ENCODE measurements around the gene CCDC187. TPM values are rescaled to one million over a fixed set of nuclear protein-coding genes. Genes with fewer than 3 reads are reported as not detected.
A peak's percentile ranks its signal among the peaks of the same experiment; 100 is the strongest.

Gene CCDC187
- total RNA-seq, 2 experiments from 2014 or later, result not detected

DNA sequence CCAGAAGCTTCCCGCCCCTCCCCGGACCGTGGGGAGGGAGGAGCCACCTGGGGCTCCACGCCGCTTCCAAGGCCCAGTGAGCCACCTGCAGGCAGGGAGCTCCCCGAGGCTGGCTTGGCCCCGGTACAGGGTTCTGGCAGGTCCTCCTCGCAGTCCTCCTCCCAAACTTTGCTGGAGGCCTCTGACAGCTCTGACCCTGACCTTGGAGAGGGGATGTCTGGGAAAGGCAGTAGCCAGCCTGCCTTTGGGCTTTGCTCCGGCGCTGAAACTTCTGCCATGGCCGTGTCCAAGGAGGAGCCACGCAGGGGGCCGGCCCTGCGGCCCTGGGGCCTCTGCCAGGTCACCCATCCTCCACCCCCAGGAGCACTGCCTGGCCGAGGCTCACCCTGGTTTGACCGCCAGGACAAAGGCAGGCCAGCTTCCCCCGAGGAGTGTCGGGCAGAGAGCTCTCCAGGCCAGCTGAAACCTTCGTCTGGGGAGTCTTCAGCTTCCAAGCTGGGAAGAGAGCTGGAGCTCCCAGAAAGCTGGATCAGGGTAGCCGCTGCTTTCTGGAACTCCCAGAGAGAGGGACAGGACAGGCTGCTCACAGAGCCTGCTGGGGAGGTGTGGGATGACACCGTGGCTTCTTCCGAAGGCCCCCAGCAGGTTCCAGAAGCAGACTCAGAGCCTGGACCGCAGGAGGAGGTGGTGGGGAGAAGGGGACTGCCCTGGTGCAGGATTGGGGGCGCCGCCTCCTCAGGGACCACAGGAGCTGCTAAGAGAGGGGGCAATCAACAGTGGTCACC lies 49.3 kb downstream of the CCDC187 start:
- no peaks in the 10 kb centered on the region for H3K27me3 Mint-ChIP-seq
- no peaks in the 10 kb centered on the region for H3K36me3 Mint-ChIP-seq (ENCODE audit: low read depth)
- H3K4me3 Mint-ChIP-seq, result no peak overlapping the region
- H3K4me1 Mint-ChIP-seq, result no peaks in the 10 kb centered on the region
- no peak overlapping the region for H3K27ac Mint-ChIP-seq
- no peaks in the 10 kb centered on the region for H3K9me3 Mint-ChIP-seq
- CTCF ChIA-PET, result interaction anchor here (0.5 to 1.1 kb wide), 3 partner anchors 12 to 1745 kb away, joined by 3 to 4 read pairs (median 4); no protein-coding TSS in a partner anchor
- POLR2A ChIA-PET, result no interaction called here
- DNase-seq, result no peak

DNA sequence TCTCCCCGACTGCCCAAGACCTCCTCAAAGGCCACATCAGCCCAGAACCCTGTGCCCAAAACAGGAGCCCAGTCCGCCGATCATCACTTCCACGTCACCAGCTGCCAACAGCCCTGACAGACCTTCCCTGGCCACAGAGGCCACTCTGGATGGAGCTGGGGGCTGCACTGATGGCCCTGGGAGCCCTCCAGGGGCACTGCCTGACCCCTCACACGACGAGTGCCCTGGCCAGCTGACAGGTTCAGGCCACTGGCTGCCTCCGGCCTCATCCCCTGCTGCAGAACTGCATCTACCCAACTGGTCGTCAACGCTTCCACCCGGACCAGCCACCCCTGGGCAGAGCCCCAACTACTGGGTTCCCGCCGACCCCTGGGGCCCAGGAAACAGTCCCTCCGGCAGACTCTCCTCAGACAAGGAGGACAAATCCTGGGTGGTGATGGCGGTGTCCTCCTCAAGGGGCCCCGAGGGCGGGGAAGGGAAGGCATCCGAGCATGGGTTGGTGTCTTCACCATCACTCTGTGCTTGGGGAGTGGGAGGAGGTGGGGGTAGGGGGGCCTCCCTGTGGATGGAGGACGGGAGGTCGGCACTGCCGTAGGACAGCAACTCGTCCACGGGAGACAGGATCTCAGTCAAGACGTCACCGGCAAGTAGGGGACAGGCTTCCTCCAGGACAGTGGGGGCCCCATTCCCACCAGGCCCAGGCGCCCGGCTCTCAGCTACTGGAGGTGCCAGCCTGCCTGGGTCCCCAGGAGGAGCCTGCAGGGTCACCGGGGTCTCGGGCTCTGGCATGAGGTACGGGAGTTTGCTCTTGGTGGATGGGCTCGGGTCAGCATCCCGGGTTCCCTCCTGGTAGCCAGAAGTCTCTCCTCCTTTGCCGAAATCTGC lies 50.4 kb downstream of the CCDC187 start:
- ChIA-PET CTCF (interaction anchor here (0.7 kb wide), 1 partner anchor 13 kb away, joined by 3 read pairs; no protein-coding TSS in a partner anchor), POLR2A (no interaction called here)
- Mint-ChIP-seq H3K9me3 (no peaks in the 10 kb centered on the region), H3K27me3 (no peaks in the 10 kb centered on the region), H3K36me3 (ENCODE audit: low read depth) (no peaks in the 10 kb centered on the region), H3K27ac (no peak overlapping the region), H3K4me3 (no peak overlapping the region), H3K4me1 (no peaks in the 10 kb centered on the region)
- no peak for DNase-seq

DNA sequence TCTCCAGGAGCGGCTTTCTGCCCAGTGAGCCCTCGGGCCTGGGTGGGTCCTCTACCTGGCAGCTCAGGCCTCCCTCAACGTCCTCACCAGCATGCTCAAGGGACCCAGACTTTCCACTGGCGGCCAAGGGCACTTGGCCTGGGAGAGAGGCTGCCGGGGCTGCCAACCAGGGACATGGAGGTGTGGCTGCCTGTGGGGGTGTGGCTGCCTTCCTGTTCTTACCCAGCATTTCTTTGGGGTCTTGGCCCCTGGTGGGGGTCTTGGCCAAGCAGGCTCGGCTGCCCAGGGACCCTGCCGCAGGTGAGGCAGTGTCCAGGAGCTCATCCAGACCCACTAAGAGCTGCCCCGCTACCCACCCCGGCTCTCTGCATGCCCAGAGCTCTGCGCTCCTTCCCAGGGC lies 51.0 kb downstream of the CCDC187 start:
- ChIA-PET CTCF (no interaction called here), POLR2A (no interaction called here)
- no peak for DNase-seq
- H3K4me1 Mint-ChIP-seq, result no peaks in the 10 kb centered on the region
- no peaks in the 10 kb centered on the region for H3K27me3 Mint-ChIP-seq
- no peak overlapping the region for H3K4me3 Mint-ChIP-seq
- no peaks in the 10 kb centered on the region for H3K9me3 Mint-ChIP-seq
- H3K27ac Mint-ChIP-seq, result no peak overlapping the region
- H3K36me3 Mint-ChIP-seq (ENCODE audit: low read depth), result no peaks in the 10 kb centered on the region

DNA sequence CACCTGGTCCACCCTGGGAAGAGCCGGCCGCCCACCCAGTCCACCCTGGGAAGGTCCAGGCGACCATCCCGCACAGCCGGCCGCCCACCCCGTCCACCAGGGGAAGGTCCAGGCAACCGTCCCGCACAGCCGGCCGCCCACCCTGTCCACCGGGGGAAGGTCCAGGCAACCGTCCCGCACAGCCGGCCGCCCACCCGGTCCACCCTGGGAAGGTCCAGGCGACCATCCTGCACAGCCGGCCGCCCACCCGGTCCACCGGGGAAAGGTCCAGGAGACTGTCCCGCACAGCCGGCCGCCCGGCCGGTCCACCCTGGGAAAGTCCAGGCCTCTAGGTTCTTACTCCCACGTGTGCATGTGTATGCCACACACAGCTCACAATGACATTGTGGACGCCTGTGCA lies 51.6 kb downstream of the CCDC187 start:
- H3K4me3 Mint-ChIP-seq, result no peak overlapping the region
- no peak overlapping the region for H3K27ac Mint-ChIP-seq
- ChIA-PET POLR2A (no interaction called here), CTCF (no interaction called here)
- DNase-seq, result no peak
- H3K4me1 Mint-ChIP-seq, result no peaks in the 10 kb centered on the region
- no peaks in the 10 kb centered on the region for H3K9me3 Mint-ChIP-seq
- H3K36me3 Mint-ChIP-seq (ENCODE audit: low read depth), result no peaks in the 10 kb centered on the region
- H3K27me3 Mint-ChIP-seq, result no peaks in the 10 kb centered on the region

GRCh38 chr9:136251264-136252115 lies 52.4 kb downstream of the CCDC187 start:
- POLR2A ChIA-PET, result no interaction called here
- peaks cover 1% of the 10 kb centered on the region for H3K27me3 Mint-ChIP-seq
- CTCF ChIA-PET, result interaction anchor here (0.9 kb wide), 1 partner anchor 11 kb away, joined by 3 read pairs; no protein-coding TSS in a partner anchor
- no peak overlapping the region for H3K27ac Mint-ChIP-seq
- no peak for DNase-seq
- H3K4me3 Mint-ChIP-seq, result no peak overlapping the region
- H3K9me3 Mint-ChIP-seq, result no peaks in the 10 kb centered on the region
- H3K36me3 Mint-ChIP-seq (ENCODE audit: low read depth), result no peaks in the 10 kb centered on the region
- no peaks in the 10 kb centered on the region for H3K4me1 Mint-ChIP-seq

- POLR2A ChIA-PET, result no interaction called here
- H3K27ac Mint-ChIP-seq, result no peak overlapping the region
Observed at GRCh38 chr9:136250676-136251075, 53.2 kb downstream of the CCDC187 start.

GRCh38 chr9:136249877-136250559 lies 53.9 kb downstream of the CCDC187 start:
- ChIA-PET CTCF (no interaction called here), POLR2A (no interaction called here)
- peaks cover 1% of the 10 kb centered on the region for H3K27me3 Mint-ChIP-seq
- peaks cover 5% of the 10 kb centered on the region for H3K4me1 Mint-ChIP-seq
- no peak overlapping the region for H3K27ac Mint-ChIP-seq
- DNase-seq, result no peak
- H3K36me3 Mint-ChIP-seq (ENCODE audit: low read depth), result no peaks in the 10 kb centered on the region
- no peak overlapping the region for H3K4me3 Mint-ChIP-seq
- no peaks in the 10 kb centered on the region for H3K9me3 Mint-ChIP-seq

More at GRCh38 chr9:136250676-136251075, 53.2 kb downstream of the CCDC187 start:
- Mint-ChIP-seq H3K36me3 (ENCODE audit: low read depth) (no peaks in the 10 kb centered on the region), H3K4me3 (no peak overlapping the region), H3K4me1 (peaks cover 4% of the 10 kb centered on the region), H3K27me3 (peaks cover 1% of the 10 kb centered on the region), H3K9me3 (no peaks in the 10 kb centered on the region)
- CTCF ChIA-PET, result interaction anchor here (0.9 kb wide), 1 partner anchor 12 kb away, joined by 3 read pairs; no protein-coding TSS in a partner anchor
- no peak for DNase-seq

DNA sequence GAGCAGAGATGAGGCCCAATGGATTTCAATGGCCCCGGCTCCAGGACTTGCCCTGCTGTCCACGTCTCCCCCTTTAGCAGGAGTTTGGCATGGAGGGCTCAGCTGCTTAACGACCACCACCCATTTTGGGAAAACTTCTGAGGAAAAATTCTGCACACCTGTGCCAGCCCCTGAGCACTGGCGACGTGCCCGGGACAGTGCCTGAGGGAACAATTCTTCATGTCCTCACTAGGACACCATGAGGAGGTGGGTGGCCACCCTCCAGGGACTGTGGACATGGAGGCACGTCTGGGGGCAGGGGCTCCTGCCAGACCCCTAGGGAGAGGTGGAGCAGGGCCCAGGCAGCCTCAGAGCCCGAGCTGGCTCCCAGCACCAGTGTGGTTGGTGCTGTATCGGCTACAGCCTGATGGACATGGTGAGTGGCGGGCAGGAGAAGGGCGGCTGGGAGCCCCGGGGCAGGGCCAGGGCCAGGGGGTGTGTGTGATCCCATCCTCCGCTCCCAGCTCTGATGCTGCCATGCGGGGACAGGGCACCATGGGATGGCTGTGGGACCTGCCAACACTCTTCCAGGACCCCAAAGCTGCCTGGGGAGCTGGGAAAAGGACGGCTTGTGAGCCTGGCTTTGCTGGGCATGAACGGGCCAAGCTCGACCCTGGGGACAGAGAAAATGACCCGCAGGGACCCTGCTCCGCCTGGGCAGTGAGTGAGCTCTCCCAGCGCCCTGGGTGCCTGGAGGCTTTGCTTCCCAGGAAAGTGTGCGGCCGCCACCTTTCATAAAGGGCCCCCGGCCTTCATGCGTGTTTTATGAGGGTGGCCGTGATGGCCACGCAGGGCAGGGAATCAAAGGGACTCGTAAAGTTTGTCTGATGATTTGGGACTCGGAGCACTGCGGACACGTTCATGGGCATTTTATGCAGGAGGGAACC lies 54.7 kb downstream of the CCDC187 start:
- ChIA-PET CTCF (no interaction called here), POLR2A (no interaction called here)
- Mint-ChIP-seq H3K27ac (no peak overlapping the region), H3K4me3 (no peak overlapping the region), H3K4me1 (peaks cover 13% of the 10 kb centered on the region), H3K36me3 (ENCODE audit: low read depth) (no peaks in the 10 kb centered on the region), H3K27me3 (peaks cover 1% of the 10 kb centered on the region), H3K9me3 (no peaks in the 10 kb centered on the region)
- no peak for DNase-seq

DNA sequence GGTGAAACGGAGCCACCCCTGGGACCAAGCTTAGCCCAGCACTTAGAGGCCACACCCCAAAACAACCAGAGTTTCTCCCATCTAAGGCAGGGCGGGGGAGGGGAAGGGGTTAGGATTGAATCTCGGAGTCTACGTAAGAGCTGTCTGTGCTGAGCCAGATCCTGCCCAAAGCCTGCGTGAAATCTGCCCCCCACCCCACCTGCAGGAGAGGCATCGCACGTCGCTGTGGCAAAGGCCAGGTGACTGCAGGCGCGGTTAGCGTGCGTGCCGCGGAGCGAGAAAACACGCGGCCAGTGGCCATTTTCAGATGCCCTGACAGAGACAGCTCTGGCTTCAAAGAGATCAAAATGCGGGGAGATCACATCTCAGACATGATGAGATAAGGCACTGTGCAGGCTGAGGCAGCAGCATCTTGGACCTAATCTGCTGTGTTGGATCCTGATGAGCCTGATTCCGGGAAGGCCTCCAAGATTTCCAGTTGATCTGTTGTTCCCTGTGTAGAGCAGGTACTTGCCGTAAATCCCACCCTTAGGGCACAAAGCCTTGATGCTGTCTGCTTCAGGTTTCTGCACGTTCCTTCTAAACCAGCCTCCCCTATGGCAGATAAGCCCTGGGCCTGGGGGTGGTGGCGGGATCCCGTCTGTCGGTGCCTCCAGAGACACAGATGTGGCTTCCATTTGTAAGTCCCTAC lies 55.8 kb downstream of the CCDC187 start:
- peaks cover 1% of the 10 kb centered on the region for H3K27me3 Mint-ChIP-seq
- no peaks in the 10 kb centered on the region for H3K9me3 Mint-ChIP-seq
- no peak overlapping the region for H3K27ac Mint-ChIP-seq
- H3K4me3 Mint-ChIP-seq, result no peak overlapping the region
- peaks cover 24% of the 10 kb centered on the region for H3K4me1 Mint-ChIP-seq
- DNase-seq, result no peak
- CTCF ChIA-PET, result interaction anchor here (0.8 kb wide), 1 partner anchor 19 kb away, joined by 3 read pairs; no protein-coding TSS in a partner anchor
- POLR2A ChIA-PET, result no interaction called here
- no peaks in the 10 kb centered on the region for H3K36me3 Mint-ChIP-seq (ENCODE audit: low read depth)

DNA sequence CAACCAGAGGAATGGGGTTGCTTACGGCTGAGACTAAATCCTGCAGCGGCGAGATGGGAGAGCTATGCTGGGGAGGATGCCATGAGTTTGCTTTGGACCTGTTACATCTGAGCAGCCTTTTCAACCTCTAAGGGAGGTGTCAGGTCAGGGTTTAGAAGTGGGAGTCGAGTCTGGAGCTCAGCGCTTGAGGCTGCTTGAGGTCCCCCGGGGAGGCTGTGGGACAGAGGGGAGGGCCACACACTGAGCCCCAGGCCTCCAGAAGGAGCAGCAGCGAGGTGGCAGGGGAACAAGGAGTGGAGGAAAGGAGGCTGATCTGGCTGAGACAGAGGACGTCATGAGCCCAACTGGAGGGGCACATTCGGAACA lies 56.4 kb downstream of the CCDC187 start:
- ChIA-PET POLR2A (no interaction called here), CTCF (interaction anchor here (0.8 kb wide), 1 partner anchor 20 kb away, joined by 3 read pairs; no protein-coding TSS in a partner anchor)
- H3K4me1 Mint-ChIP-seq, result peaks cover 29% of the 10 kb centered on the region
- DNase-seq, result no peak
- no peaks in the 10 kb centered on the region for H3K36me3 Mint-ChIP-seq (ENCODE audit: low read depth)
- no peak overlapping the region for H3K27ac Mint-ChIP-seq
- no peaks in the 10 kb centered on the region for H3K9me3 Mint-ChIP-seq
- H3K27me3 Mint-ChIP-seq, result peaks cover 1% of the 10 kb centered on the region
- H3K4me3 Mint-ChIP-seq, result no peak overlapping the region

DNA sequence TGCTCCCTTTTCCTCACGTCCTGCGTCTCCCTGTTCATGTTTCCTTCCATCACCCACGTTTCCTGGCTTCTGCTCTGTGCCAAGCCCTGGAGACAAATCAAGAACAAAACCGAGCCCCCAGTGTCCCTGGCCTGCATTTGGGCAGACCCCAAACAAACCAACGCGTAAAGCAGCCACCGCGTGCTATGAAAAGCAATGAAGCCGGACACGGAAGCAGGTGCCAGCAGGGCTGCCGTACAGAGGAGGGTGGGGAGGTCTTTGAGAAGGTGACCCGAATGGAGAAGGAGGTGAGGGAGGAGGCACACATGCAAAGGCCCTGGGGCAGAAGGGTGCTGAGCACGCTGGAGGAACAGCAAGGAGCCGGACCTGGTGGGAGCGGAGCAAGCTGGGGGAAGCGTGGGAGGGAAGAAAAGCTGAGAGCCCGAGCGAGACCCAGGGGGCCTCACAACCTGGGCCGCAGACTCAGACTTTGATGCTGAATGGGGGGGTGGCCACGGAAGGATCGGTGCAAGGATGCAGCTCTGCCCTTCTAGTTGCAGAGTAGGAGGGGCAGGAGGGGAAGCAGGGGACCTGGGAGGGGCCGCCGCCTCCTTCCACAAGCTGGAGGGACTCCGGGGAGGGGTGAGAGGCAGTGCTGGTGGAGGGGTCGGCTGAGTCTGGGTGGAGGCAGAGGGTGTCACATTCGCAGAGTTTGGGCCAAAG lies 56.9 kb downstream of the CCDC187 start:
- peaks cover 1% of the 10 kb centered on the region for H3K27me3 Mint-ChIP-seq
- no peak for DNase-seq
- ChIA-PET POLR2A (no interaction called here), CTCF (no interaction called here)
- peaks cover 29% of the 10 kb centered on the region for H3K4me1 Mint-ChIP-seq
- no peak overlapping the region for H3K4me3 Mint-ChIP-seq
- peak overlapping the region; percentile 68 for H3K27ac Mint-ChIP-seq
- H3K36me3 Mint-ChIP-seq (ENCODE audit: low read depth), result no peaks in the 10 kb centered on the region
- no peaks in the 10 kb centered on the region for H3K9me3 Mint-ChIP-seq
